Keratinocyte (primary cell): ENCODE results near the gene DCDC2C.

Experiments used
- CTCF ChIP-seq, 3 experiments: IDR thresholded peaks in 1 of 3; conservative IDR thresholded peaks in 1 of 3; optimal IDR thresholded peaks in 1 of 3; 2 replicates in 2 of 3; 3 replicates in 1 of 3; pipeline versions ENCODE3 to v1.5.1; 2011; ENCODE audit warnings: low read length in 3 of 3, mild to moderate bottlenecking in 3 of 3, moderate library complexity in 2 of 3, control low read depth in 1 of 3, inconsistent platforms in 1 of 3; ENCODE audit not compliant: insufficient read depth in 2 of 3; ENCODE audit errors: extremely low read depth in 1 of 3
- EZH2 ChIP-seq: IDR thresholded peaks from one replicate; pipeline ENCODE4 v1.6.1; 2012; ENCODE audit warnings: inconsistent platforms, mild to moderate bottlenecking, low read length, moderate library complexity

- TF ChIP-seq CTCF (optimal IDR thresholded peaks at IDR 0.05 in 1 of 3, IDR thresholded peaks at IDR 0.05 in 1 of 3, conservative IDR thresholded peaks at IDR 0.05 in 1 of 3; ENCODE audit: extremely low read depth in 1 of 3, insufficient read depth in 2 of 3, low read length in 3 of 3) (no peak), EZH2 (no peak)
Measured at GRCh38 chr2:3729786-3730185, 26.4 kb downstream of the DCDC2C start.
